Measurements from ENCODE around the gene LPAR5.

LPAR5 gene

GRCh38 chr12:6574576-6575295 is 61.0 kb downstream of the LPAR5 start:
- CTCF ChIA-PET: interaction anchor here (1.0 kb wide), 1 partner anchor 110 kb away, joined by 4 read pairs; no protein-coding TSS in a partner anchor
- POLR2A ChIA-PET: no interaction called here
- no peaks in the 10 kb centered on the region; the same call in 1 of the 2 replicates for H3K4me1 ChIP-seq (ENCODE audit: control insufficient read depth, insufficient read depth, low read length)
- TF ChIP-seq ZNF707 (tag by site-specific recombination; IDR thresholded peaks at IDR 0.05): no peak
- no peak for TF ChIP-seq KLF16 (tag by site-specific recombination; IDR thresholded peaks at IDR 0.05)
- no peak for TF ChIP-seq ZNF529 (tag by site-specific recombination; IDR thresholded peaks at IDR 0.05; ENCODE audit: insufficient replicate concordance)
- TF ChIP-seq YY1 (tag by site-specific recombination; IDR thresholded peaks at IDR 0.05): no peak
- no peak for TF ChIP-seq ZSCAN4 (tag by site-specific recombination; IDR thresholded peaks at IDR 0.05)
- TF ChIP-seq ZNF658 (tag by site-specific recombination; IDR thresholded peaks at IDR 0.05): no peak
- no peak for TF ChIP-seq TRIM28 (IDR thresholded peaks at IDR 0.05; ENCODE audit: borderline replicate concordance, low read length)
- TF ChIP-seq ZNF544 (tag by site-specific recombination; IDR thresholded peaks at IDR 0.05): no peak
- TF ChIP-seq ZNF335 (tag by site-specific recombination; conservative IDR thresholded peaks at IDR 0.05): no peak
- TF ChIP-seq ZNF561 (tag by site-specific recombination; IDR thresholded peaks at IDR 0.05; ENCODE audit: borderline replicate concordance): no peak
- TF ChIP-seq ZBTB17 (tag by site-specific recombination; IDR thresholded peaks at IDR 0.05): no peak
- TF ChIP-seq SALL2 (tag by site-specific recombination; IDR thresholded peaks at IDR 0.05; ENCODE audit: borderline replicate concordance): no peak
- TF ChIP-seq ZNF248 (tag by site-specific recombination; IDR thresholded peaks at IDR 0.05): no peak
- TF ChIP-seq ZIC2 (tag by site-specific recombination; IDR thresholded peaks at IDR 0.05): no peak
- no peak for TF ChIP-seq KLF17 (tag by site-specific recombination; IDR thresholded peaks at IDR 0.05)
- no peak for TF ChIP-seq ZNF623 (tag by site-specific recombination; IDR thresholded peaks at IDR 0.05)
- no peak for TF ChIP-seq ZNF202 (tag by site-specific recombination; IDR thresholded peaks at IDR 0.05; ENCODE audit: borderline replicate concordance)
- TF ChIP-seq GLIS1 (tag by site-specific recombination; IDR thresholded peaks at IDR 0.05): no peak
- TF ChIP-seq ZNF214 (tag by site-specific recombination; IDR thresholded peaks at IDR 0.05; ENCODE audit: borderline replicate concordance): no peak
- TF ChIP-seq, protein P1, sequence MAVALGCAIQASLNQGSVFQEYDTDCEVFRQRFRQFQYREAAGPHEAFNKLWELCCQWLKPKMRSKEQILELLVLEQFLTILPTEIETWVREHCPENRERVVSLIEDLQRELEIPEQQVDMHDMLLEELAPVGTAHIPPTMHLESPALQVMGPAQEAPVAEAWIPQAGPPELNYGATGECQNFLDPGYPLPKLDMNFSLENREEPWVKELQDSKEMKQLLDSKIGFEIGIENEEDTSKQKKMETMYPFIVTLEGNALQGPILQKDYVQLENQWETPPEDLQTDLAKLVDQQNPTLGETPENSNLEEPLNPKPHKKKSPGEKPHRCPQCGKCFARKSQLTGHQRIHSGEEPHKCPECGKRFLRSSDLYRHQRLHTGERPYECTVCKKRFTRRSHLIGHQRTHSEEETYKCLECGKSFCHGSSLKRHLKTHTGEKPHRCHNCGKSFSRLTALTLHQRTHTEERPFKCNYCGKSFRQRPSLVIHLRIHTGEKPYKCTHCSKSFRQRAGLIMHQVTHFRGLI (tag by site-specific recombination; IDR thresholded peaks at IDR 0.05): no peak
- peaks cover 83 to 95% of the 10 kb centered on the region in 2 experiments for H3K36me3 ChIP-seq (ENCODE audit: control insufficient read depth in 2 of 2, insufficient read depth in 1 of 2, low read length in 2 of 2)
- no peak overlapping the region for H3K4me3 ChIP-seq (ENCODE audit: low read depth, low read length)
- no peak overlapping the region for H3K27ac ChIP-seq (ENCODE audit: extremely low read depth, low read depth, low read length)
- H3K9me3 ChIP-seq (ENCODE audit: control insufficient read depth, insufficient read depth, low read depth, low read length): no peaks in the 10 kb centered on the region

- no peak overlapping the region for H3K27ac ChIP-seq (ENCODE audit: extremely low read depth, low read depth, low read length)
- CTCF ChIA-PET: interaction anchor here (0.7 to 1.3 kb wide), 5 partner anchors 10 to 30 kb away, joined by 3 to 7 read pairs (median 5); no protein-coding TSS in a partner anchor
- TF ChIP-seq ZIC2 (tag by site-specific recombination; IDR thresholded peaks at IDR 0.05) (no peak), TCF7L2 (IDR thresholded peaks at IDR 0.05; ENCODE audit: borderline replicate concordance, low read depth, low read length) (no peak), ZNF354C (tag by site-specific recombination; IDR thresholded peaks at IDR 0.05; ENCODE audit: borderline replicate concordance, low read depth) (no peak), ZBTB21 (tag by site-specific recombination; IDR thresholded peaks at IDR 0.05) (no peak), ZXDB (tag by site-specific recombination; IDR thresholded peaks at IDR 0.05) (no peak)
- H3K4me1 ChIP-seq (ENCODE audit: control insufficient read depth, insufficient read depth, low read length): peaks cover 2% of the 10 kb centered on the region; the same call in 1 of the 2 replicates
- H3K9me3 ChIP-seq (ENCODE audit: control insufficient read depth, insufficient read depth, low read depth, low read length): no peaks in the 10 kb centered on the region
- no peak overlapping the region for H3K4me3 ChIP-seq (ENCODE audit: low read depth, low read length)
- POLR2A ChIA-PET: interaction anchor here (0.6 kb wide), 1 partner anchor 187 kb away, joined by 3 read pairs; no protein-coding TSS in a partner anchor
- peaks cover 73 to 87% of the 10 kb centered on the region in 2 experiments for H3K36me3 ChIP-seq (ENCODE audit: control insufficient read depth in 2 of 2, insufficient read depth in 1 of 2, low read length in 2 of 2)
Measured at GRCh38 chr12:6573001-6573400, 62.8 kb downstream of the LPAR5 start.
